GM19238 (cell line): ENCODE measurements around the gene TRAPPC1.

Experiments used
- DNase-seq: peaks from one replicate; pipeline ENCODE4 v3.0.0; 2011; ENCODE audit warnings: low spot score; ENCODE audit not compliant: insufficient read length

The TRAPPC1 gene

DNA sequence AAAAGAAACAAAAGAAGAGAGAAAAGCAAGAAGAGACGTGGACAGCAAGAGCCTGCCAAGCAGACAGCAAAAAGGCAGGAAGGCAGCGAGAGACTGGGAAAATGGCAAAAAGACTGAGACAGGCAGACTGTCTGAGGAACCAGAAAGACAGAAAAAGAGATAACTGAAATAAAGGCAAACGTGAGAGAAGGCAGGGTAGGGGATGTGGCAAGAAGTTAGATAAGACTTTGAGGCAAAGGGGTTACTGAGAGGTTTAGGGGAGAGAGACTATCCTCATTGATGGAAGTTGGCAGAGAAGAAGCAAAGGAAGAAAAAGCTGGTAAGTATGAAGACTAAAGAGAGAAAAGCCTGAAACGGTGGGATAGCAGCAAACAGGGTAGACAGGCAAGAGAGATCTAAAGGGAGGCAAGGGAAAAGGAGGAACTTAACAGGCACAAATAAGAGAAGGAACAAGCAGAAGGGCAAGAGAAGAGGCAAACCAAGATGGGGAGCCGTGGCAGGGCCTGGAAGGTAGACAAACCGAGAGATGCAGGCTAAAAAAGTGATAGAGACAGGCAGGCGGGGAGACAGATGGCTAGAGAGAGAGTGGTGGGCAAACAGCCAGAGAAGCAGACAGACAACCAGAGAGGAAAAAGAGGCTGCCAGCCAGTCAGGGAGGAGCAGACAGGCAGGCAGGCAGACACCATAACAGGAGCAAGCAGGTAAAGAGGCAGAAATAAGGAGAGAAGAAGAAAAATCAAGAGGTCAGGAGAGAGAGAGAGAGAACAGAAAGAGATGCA, 50.3 kb downstream of the TRAPPC1 start:
- no peak for DNase-seq
